H7 (cell line): Measurements from ENCODE around the gene MAPK9. TPM values are rescaled to one million over a fixed set of nuclear protein-coding genes. Genes with fewer than 3 reads are reported as not detected.
"Not testable (repeated sequence)": the region's sequence is repeated elsewhere in the genome, so short reads cannot be mapped to it uniquely, and the experiment has no call there.

Experiments
- DNase-seq: peaks from one replicate; pipeline ENCODE4 v3.0.0; 2012
- H3K27me3 ChIP-seq: 2 replicates; pipeline ENCODE4 v1.6.0; 2011; ENCODE audit warnings: mild to moderate bottlenecking, low read length; ENCODE audit not compliant: control insufficient read depth, insufficient read depth
- H3K36me3 ChIP-seq: replicated peaks from 2 replicates; pipeline ENCODE4 v1.5.1; 2011; ENCODE audit warnings: low read length; ENCODE audit not compliant: control insufficient read depth, insufficient read depth
- H3K4me3 ChIP-seq: 2 replicates; pipeline ENCODE4 v1.5.1; 2011; ENCODE audit warnings: low read depth, mild to moderate bottlenecking, control low read depth, low read length, moderate library complexity; ENCODE audit not compliant: insufficient read depth
- total RNA-seq: library from RNA; depleted of rRNA; stranded (reverse); fragments of >200 nt; shearing (Covaris generic); gene quantifications from 2 replicates; pipeline ENCODE4 v1.2.3, GENCODE V29; 2014

Gene MAPK9
- total RNA-seq, 1 experiment from 2014 or later: 28.5 TPM

GRCh38 chr5:180214870-180215770, 76.8 kb downstream of the MAPK9 start:
- no peaks in the 10 kb centered on the region; the same call in 1 of the 2 replicates for H3K27me3 ChIP-seq
- H3K36me3 ChIP-seq: no peaks in the 10 kb centered on the region; the same call in 1 of the 2 replicates
- H3K4me3 ChIP-seq: no peak overlapping the region
- no peak for DNase-seq

GRCh38 chr5:180213657-180214207, 78.2 kb downstream of the MAPK9 start:
- Histone ChIP-seq H3K4me3 (no peak overlapping the region), H3K27me3 (peaks cover 4% of the 10 kb centered on the region), H3K36me3 (no peaks in the 10 kb centered on the region; the same call in 1 of the 2 replicates)
- DNase-seq: no peak

- no peak overlapping the region for H3K4me3 ChIP-seq
- peak; percentile 46 for DNase-seq
- no peaks in the 10 kb centered on the region; the same call in 1 of the 2 replicates for H3K36me3 ChIP-seq
- peaks cover 8% of the 10 kb centered on the region for H3K27me3 ChIP-seq
Measured at GRCh38 chr5:180213256-180213600, 78.7 kb downstream of the MAPK9 start.

GRCh38 chr5:180212363-180213255, 79.3 kb downstream of the MAPK9 start:
- no peak overlapping the region for H3K4me3 ChIP-seq
- H3K27me3 ChIP-seq: peaks cover 14% of the 10 kb centered on the region
- peak; percentile 45 for DNase-seq
- no peaks in the 10 kb centered on the region; the same call in 1 of the 2 replicates for H3K36me3 ChIP-seq

GRCh38 chr5:180211761-180212035, 80.2 kb downstream of the MAPK9 start:
- H3K27me3 ChIP-seq: peaks cover 16% of the 10 kb centered on the region
- H3K4me3 ChIP-seq: no peak overlapping the region
- no peak for DNase-seq
- H3K36me3 ChIP-seq: no peaks in the 10 kb centered on the region; the same call in 1 of the 2 replicates

- no peaks in the 10 kb centered on the region; the same call in 1 of the 2 replicates for H3K36me3 ChIP-seq
- H3K27me3 ChIP-seq: peaks cover 16% of the 10 kb centered on the region
- no peak overlapping the region for H3K4me3 ChIP-seq
- DNase-seq: no peak
Measured at GRCh38 chr5:180210961-180211760, 80.7 kb downstream of the MAPK9 start.

GRCh38 chr5:180210077-180210476, 81.8 kb downstream of the MAPK9 start:
- H3K36me3 ChIP-seq, DNase-seq, H3K4me3 ChIP-seq: not testable (repeated sequence)
- peaks cover 16% of the 10 kb centered on the region for H3K27me3 ChIP-seq

GRCh38 chr5:180209137-180209581, 82.7 kb downstream of the MAPK9 start, which contains the start of gene RASGEF1C:
Gene RASGEF1C, minus strand, starts transcription at chr5:180209211. Its CDS starts 71,159 bp downstream, at chr5:180138052.
- Histone ChIP-seq H3K4me3 (peak within 1 kb of the TSS; percentile 46), H3K27me3 (peaks cover 16% of the 10 kb centered on the region), H3K36me3 (no peaks in the 10 kb centered on the region; the same call in 1 of the 2 replicates)
- peak; percentile 97 for DNase-seq

- H3K4me3 ChIP-seq: peak overlapping the region; percentile 46
- peaks cover 16% of the 10 kb centered on the region for H3K27me3 ChIP-seq
- H3K36me3 ChIP-seq: no peaks in the 10 kb centered on the region; the same call in 1 of the 2 replicates
- peak; percentile 93 for DNase-seq
Measured at GRCh38 chr5:180208435-180209081, 83.3 kb downstream of the MAPK9 start.

GRCh38 chr5:180208038-180208434, 83.8 kb downstream of the MAPK9 start:
- peak; percentile 62 for DNase-seq
- Histone ChIP-seq H3K36me3 (no peaks in the 10 kb centered on the region; the same call in 1 of the 2 replicates), H3K4me3 (peak overlapping the region; percentile 46; the same call in 1 of the 2 replicates), H3K27me3 (peaks cover 16% of the 10 kb centered on the region)

- H3K4me3 ChIP-seq: no peak overlapping the region
- DNase-seq: peak; percentile 82
- no peaks in the 10 kb centered on the region; the same call in 1 of the 2 replicates for H3K36me3 ChIP-seq
- peaks cover 16% of the 10 kb centered on the region for H3K27me3 ChIP-seq
Measured at GRCh38 chr5:180207593-180207992, 84.3 kb downstream of the MAPK9 start.

- DNase-seq: no peak
- H3K36me3 ChIP-seq: no peaks in the 10 kb centered on the region; the same call in 1 of the 2 replicates
- no peak overlapping the region for H3K4me3 ChIP-seq
- H3K27me3 ChIP-seq: peaks cover 16% of the 10 kb centered on the region
Measured at GRCh38 chr5:180206993-180207392, 84.9 kb downstream of the MAPK9 start.

- H3K4me3 ChIP-seq: no peak overlapping the region
- no peaks in the 10 kb centered on the region; the same call in 1 of the 2 replicates for H3K36me3 ChIP-seq
- peaks cover 16% of the 10 kb centered on the region for H3K27me3 ChIP-seq
- DNase-seq: no peak
Measured at GRCh38 chr5:180205916-180206315, 86.0 kb downstream of the MAPK9 start.
